ENCODE data around the gene DYNC2LI1. TPM values are rescaled to one million over a fixed set of nuclear protein-coding genes. Genes with fewer than 3 reads are reported as not detected.

The DYNC2LI1 gene
- total and polyA plus RNA-seq, 2 donors (not counting 1 experiment from before 2014, with no cell fraction given), result 3.8 to 11.4 TPM

GRCh38 chr2:43736637-43737036, 37.2 kb upstream of the DYNC2LI1 start:
- ATAC-seq (ENCODE audit: low read depth) (no peak), DNase-seq (no peak)
- H3K9me3 Mint-ChIP-seq (ENCODE audit: insufficient read depth), result no peaks in the 10 kb centered on the region
- H3K27ac ChIP-seq (ENCODE audit: low read length in 2 of 2), result no peak overlapping the region
- H3K27me3 Mint-ChIP-seq, result peaks cover 31% of the 10 kb centered on the region
- H3K27ac Mint-ChIP-seq, result no peak overlapping the region
- no peak overlapping the region for H3K4me2 ChIP-seq (replicated peaks; ENCODE audit: low read depth, low read length, poor library complexity, severe bottlenecking)
- no peak overlapping the region for H3K4me3 ChIP-seq (ENCODE audit: control extremely low read depth in 1 of 5, extremely low read depth in 1 of 5, insufficient read depth in 1 of 5, low read depth in 2 of 5, low read length in 4 of 5)
- no peaks in the 10 kb centered on the region for H4K20me1 ChIP-seq (ENCODE audit: control insufficient read depth, insufficient read depth, low read length, poor library complexity, severe bottlenecking)
- H3K4me3 Mint-ChIP-seq, result no peak overlapping the region
- CTCF ChIA-PET, result no interaction called here
- WGBS (ENCODE audit: insufficient coverage), result 87% methylated on average over 3 of the region's 6 CpGs
- H3K27me3 ChIP-seq (replicated peaks in 1 of 4; ENCODE audit: control extremely low read depth in 1 of 4, control insufficient read depth in 3 of 4, insufficient read depth in 4 of 4, low read length in 3 of 4), result peaks cover 0 to 7% (median 3%) of the 10 kb centered on the region in 4 experiments
- no peak overlapping the region for H2AFZ ChIP-seq (ENCODE audit: insufficient read depth, low read depth, low read length, poor library complexity, severe bottlenecking)
- H3K4me1 ChIP-seq (ENCODE audit: control insufficient read depth in 2 of 2, insufficient read depth in 2 of 2, low read length in 2 of 2), result no peaks in the 10 kb centered on the region
- TF ChIP-seq EZH2 (IDR thresholded peaks at IDR 0.05; ENCODE audit: borderline replicate concordance, insufficient read depth, low read depth, low read length, poor library complexity, severe bottlenecking), result no peak
- no peak for TF ChIP-seq CTCF (IDR thresholded peaks at IDR 0.05)
- intact Hi-C loops (cut with micrococcal nuclease), result no loop called here
- H3K36me3 ChIP-seq (replicated peaks in 1 of 2; ENCODE audit: control extremely low read depth in 1 of 2, control insufficient read depth in 1 of 2, extremely low read depth in 1 of 2, insufficient read depth in 2 of 2, low read length in 1 of 2), result no peaks in the 10 kb centered on the region
- H3K4me1 Mint-ChIP-seq, result no peaks in the 10 kb centered on the region
- H3K79me2 ChIP-seq (ENCODE audit: control insufficient read depth, insufficient read depth, low read length), result no peaks in the 10 kb centered on the region
- no peaks in the 10 kb centered on the region for H3K9me3 ChIP-seq (ENCODE audit: control extremely low read depth in 1 of 3, control insufficient read depth in 2 of 3, insufficient read depth in 1 of 3, low read length in 2 of 3)
- POLR2A ChIA-PET, result no interaction called here
- H3K9ac ChIP-seq (ENCODE audit: low read length), result no peak overlapping the region

GRCh38 chr2:43737097-43737854, 36.6 kb upstream of the DYNC2LI1 start:
- H3K36me3 ChIP-seq (replicated peaks in 1 of 2; ENCODE audit: control extremely low read depth in 1 of 2, control insufficient read depth in 1 of 2, extremely low read depth in 1 of 2, insufficient read depth in 2 of 2, low read length in 1 of 2), result no peaks in the 10 kb centered on the region
- no peak overlapping the region for H3K9ac ChIP-seq (ENCODE audit: low read length)
- H4K20me1 ChIP-seq (ENCODE audit: control insufficient read depth, insufficient read depth, low read length, poor library complexity, severe bottlenecking), result no peaks in the 10 kb centered on the region
- Mint-ChIP-seq H3K27me3 (peaks cover 31% of the 10 kb centered on the region), H3K9me3 (ENCODE audit: insufficient read depth) (no peaks in the 10 kb centered on the region), H3K4me3 (no peak overlapping the region), H3K27ac (no peak overlapping the region), H3K4me1 (no peaks in the 10 kb centered on the region)
- H3K4me3 ChIP-seq (ENCODE audit: control extremely low read depth in 1 of 5, extremely low read depth in 1 of 5, insufficient read depth in 1 of 5, low read depth in 2 of 5, low read length in 4 of 5), result no peak overlapping the region
- TF ChIP-seq CTCF (IDR thresholded peaks at IDR 0.05), result no peak
- TF ChIP-seq EZH2 (IDR thresholded peaks at IDR 0.05; ENCODE audit: borderline replicate concordance, insufficient read depth, low read depth, low read length, poor library complexity, severe bottlenecking), result no peak
- H3K4me2 ChIP-seq (replicated peaks; ENCODE audit: low read depth, low read length, poor library complexity, severe bottlenecking), result no peak overlapping the region
- no peaks in the 10 kb centered on the region for H3K4me1 ChIP-seq (ENCODE audit: control insufficient read depth in 2 of 2, insufficient read depth in 2 of 2, low read length in 2 of 2)
- ATAC-seq (ENCODE audit: low read depth), result no peak
- peaks cover 0 to 7% (median 3%) of the 10 kb centered on the region in 4 experiments for H3K27me3 ChIP-seq (replicated peaks in 1 of 4; ENCODE audit: control extremely low read depth in 1 of 4, control insufficient read depth in 3 of 4, insufficient read depth in 4 of 4, low read length in 3 of 4)
- POLR2A ChIA-PET, result no interaction called here
- H2AFZ ChIP-seq (ENCODE audit: insufficient read depth, low read depth, low read length, poor library complexity, severe bottlenecking), result no peak overlapping the region
- no peaks in the 10 kb centered on the region for H3K79me2 ChIP-seq (ENCODE audit: control insufficient read depth, insufficient read depth, low read length)
- CTCF ChIA-PET, result no interaction called here
- 90% methylated on average over 4 of the region's 8 CpGs for WGBS (ENCODE audit: insufficient coverage)
- no peak for DNase-seq
- H3K9me3 ChIP-seq (ENCODE audit: control extremely low read depth in 1 of 3, control insufficient read depth in 2 of 3, insufficient read depth in 1 of 3, low read length in 2 of 3), result no peaks in the 10 kb centered on the region
- intact Hi-C loops (cut with micrococcal nuclease), result no loop called here
- H3K27ac ChIP-seq (ENCODE audit: low read length in 2 of 2), result no peak overlapping the region

All from B cell (primary cell).